Mesenteric fat pad (tissue), 1 donor: ENCODE measurements around the gene ACP7. TPM values are rescaled to one million over a fixed set of nuclear protein-coding genes. Genes with fewer than 3 reads are reported as not detected.

ENCODE experiments used
- DNase-seq: peaks from one replicate; pipeline ENCODE4 v3.0.0-alpha.2; 2020; ENCODE audit warnings: low spot score
- total RNA-seq: library from RNA; stranded (reverse); fragmentation: NEBNext Ultra II Directional; extraction: Animal tissue kit (Norgen Biotek cat#: 25700); gene quantifications from one replicate; pipeline ENCODE4 v1.2.1, GENCODE V29; 2021
- donor health status: DM: yes; HTN: yes; CAD: no.

ACP7 gene
- total RNA-seq, 1 donor from 2014 or later: not detected

DNA sequence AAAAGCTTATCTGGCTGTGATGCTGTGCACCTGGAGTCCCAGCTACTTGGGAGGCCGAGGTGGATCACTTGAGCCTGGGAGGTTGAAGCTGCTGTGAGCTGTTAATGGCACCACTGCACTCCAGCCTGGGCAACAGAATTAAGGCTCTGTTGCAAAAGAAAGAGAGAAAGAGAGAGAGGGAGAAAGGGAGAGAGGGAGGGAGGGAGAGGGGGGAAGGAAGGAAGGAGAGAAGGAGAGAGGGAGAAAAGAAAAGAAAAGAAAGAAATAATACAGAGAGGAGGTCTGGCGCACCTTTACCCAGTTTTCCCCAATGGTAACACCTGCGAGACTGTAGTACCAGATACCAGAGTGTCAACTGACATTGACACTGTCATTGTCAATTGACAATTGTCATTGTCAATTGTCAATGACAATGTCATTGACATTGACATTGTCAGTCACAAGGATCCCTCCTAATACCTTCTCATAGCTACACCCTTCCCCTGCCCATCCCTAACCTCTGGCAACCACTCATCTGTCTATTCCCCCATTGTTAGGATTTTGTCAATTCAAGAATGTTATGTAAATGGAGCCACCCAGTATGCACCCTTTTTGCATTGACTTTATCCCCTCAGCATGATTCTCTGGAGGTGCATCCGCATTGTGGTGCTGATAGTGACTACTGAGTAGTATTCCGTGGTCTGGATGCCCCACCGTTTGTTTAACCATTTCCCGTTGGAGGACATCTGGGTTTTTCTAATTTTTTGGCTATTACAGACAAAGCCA, 62.7 kb downstream of the ACP7 start:
- no peak for DNase-seq

- DNase-seq: no peak
These were observed 63.3 kb downstream of the ACP7 start for GRCh38 chr19:39147480-39147879.

- no peak for DNase-seq
These were observed 64.9 kb downstream of the ACP7 start for GRCh38 chr19:39148939-39149529.

DNA sequence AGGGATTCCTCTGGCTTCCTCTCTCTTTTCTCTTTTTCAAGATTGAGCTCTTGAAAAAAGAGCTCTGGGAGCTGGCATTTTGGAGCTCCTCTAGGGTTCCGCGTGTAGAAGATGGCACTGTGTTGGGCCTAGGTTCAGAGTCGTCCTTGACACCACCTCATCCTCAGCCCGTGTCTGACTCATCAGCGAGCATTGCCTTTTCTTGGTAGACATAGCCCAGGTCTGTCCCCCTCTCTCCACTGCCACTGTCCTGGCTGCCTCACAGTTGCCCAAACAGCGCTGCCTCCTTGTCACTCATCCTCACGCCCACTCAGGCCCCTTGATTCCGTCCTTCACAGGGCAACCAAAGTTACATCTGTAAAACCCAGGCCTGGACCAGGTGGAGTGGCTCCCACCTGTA, 66.1 kb downstream of the ACP7 start:
- no peak for DNase-seq

- no peak for DNase-seq
These were observed 66.8 kb downstream of the ACP7 start for GRCh38 chr19:39150807-39151600.

- no peak for DNase-seq
These were observed 67.9 kb downstream of the ACP7 start for GRCh38 chr19:39152066-39152465.

GRCh38 chr19:39154100-39154628, 70.0 kb downstream of the ACP7 start:
- no peak for DNase-seq

DNA sequence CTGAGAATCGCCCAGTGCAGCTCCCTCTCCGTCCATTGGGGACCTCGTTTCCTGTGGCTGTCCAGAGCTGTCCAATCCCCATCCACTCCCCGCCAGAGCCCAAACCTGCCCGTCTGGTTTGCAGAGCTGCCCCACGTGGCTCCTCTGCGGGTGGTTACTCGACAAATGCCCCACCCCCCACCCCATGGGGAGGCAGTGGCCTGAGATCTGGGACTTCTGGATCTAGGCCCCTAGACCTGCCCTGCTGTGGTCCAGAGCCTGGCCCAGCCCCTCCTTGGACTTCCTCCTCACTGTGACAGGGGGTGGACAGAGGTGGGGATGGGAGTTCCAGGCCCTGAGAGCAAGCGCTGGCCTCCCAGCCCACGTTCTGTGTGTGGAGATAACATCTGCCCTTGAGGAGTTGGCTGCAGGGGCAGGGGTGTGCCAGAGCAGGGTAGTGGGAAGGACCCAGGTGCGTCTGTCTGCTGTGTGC, 70.5 kb downstream of the ACP7 start:
- no peak for DNase-seq

- no peak for DNase-seq
These were observed 71.0 kb downstream of the ACP7 start for GRCh38 chr19:39155114-39155700.

- no peak for DNase-seq
These were observed 71.6 kb downstream of the ACP7 start for GRCh38 chr19:39155741-39156140.

DNA sequence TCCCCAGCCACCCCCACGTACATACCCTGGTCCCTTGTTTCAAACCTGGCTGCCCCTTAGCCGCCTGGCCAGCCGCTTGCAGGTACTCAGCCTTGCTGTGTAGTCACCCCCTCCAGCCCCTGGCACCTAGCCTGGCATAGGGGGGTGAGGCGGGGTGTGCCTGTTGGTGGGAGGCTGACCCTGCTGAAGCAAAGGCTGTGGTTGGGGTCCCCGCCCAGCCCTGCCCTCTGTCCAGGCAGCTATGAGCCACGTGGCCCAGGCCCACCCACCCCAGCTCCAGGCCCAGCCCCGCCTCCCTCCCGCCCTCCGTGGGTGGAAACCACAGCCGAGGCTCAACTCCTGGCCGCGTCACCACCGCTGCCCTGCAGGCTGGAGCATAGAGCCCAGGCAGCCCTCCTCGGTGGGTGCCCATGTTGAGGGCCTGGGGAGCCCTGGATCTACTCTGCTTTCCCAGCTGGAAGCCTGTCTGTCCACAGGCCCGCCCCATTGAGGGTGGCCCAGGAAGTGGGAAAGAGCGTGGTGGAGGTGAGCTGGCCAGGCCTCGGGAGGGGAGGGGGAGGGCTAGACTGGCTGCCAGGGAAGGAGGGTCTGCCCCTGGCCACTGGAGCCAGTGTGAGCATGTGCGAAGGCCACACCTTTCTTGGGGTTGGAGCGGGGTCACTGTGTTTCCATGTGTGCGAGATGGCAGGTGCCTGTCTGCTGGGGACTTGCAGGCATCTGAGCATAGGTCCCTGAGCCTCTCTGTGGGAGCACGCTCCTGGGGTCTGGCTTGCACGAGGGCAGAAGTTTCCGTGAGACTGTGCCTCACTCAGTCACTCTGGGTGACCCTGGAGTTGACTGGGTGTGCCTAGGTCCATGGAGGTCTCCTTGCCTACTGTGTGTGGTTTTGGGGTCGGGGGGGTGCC, 72.4 kb downstream of the ACP7 start:
- DNase-seq: no peak

DNA sequence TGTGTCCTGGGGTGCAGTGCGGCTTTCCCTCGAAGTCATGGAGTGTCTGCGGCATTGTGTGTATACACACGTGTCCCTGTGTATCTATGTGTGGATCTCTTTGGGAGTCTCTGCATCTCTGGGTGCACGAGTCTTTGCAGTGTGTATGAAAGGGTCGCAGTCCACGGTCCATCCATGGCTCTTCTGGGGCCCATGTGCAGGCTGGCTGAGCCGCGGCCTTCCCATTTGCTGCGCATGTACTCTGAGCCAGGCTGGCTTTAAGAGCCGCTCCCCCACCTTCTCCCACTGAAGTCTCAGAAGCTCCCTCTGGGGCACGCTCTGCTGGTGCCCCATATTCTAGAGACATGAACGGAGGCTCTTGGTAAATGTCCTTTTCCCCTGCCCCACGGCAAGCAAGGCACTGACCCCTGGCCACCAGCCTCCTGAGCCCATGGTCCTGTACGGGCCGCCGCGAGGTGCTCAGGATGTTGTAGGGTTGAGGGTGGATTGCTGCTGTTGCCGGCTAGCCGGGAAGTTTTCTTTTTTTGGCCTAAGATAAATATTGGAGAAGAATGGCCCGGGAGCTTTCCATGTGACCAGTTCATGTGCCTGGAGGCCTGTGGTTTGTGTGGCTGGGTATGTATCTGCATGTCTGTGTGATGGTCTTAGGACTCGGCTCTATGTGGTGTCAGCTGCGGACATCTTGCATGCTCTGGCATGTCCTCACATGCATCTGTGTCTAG, 73.3 kb downstream of the ACP7 start:
- DNase-seq: no peak

DNA sequence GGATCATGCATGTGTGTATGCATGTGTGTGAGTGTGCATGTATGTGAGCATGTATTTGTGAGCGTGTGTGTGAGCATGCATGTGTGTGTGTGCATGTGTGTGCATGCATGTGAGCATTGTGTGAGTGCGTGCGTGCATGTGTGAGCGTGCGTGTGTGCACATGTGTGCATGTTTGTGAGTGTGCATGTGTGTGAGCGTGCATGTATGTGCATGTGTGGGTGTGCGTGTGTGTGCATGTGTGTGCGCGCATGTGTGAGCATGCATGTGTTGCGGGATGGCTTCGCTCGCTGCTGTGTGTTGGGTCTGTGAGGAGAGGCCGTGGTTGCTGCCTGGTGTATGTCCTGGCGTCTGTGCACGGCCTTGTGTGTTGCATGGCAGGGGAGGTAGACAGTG, 73.8 kb downstream of the ACP7 start:
- no peak for DNase-seq

DNA sequence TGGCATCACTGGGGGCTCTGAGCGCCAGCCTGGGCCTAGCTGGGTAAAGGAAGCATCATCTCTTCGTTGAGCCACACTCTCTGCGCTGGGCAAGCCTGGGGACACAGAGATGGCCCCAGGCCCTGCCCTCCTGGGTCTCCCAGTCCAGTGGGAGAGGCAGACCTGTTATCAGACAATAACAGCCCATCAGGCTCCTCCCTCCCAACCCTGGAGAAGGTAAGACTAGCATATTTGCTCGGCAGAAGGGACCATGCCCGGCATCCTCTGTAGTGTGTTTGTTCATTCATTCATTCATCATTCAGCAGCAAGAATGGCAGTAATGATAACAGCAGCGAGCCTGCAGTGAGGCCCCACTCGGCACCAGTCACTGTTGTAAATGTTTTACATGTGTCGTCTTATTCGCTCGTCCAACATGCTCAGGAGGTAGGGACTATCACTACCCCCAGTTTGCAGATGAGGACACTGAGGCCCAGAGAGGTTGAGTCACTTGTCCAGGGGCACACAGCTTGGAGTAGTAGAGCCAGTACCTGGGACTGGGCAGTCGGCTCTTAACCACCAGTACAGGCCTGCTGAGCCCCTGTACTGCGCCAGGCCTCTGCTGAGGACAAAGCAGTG, 74.6 kb downstream of the ACP7 start:
- no peak for DNase-seq

- no peak for DNase-seq
These were observed 76.3 kb downstream of the ACP7 start for GRCh38 chr19:39160523-39160861.
